ENCODE results near the gene SLC38A1. TPM values are rescaled to one million over a fixed set of nuclear protein-coding genes. Genes with fewer than 3 reads are reported as not detected.
"Not testable (repeated sequence)": the region's sequence is repeated elsewhere in the genome, so short reads cannot be mapped to it uniquely, and the experiment has no call there.

Gene SLC38A1
- total RNA-seq, 1 donor from 2014 or later = 161 TPM

- DNase-seq (no peak), ATAC-seq (peak; percentile 33)
- intact Hi-C loops (cut with micrococcal nuclease) = no loop called here
Observed at GRCh38 chr12:46217541-46218321, 51.1 kb downstream of the SLC38A1 start.

- intact Hi-C loops (cut with micrococcal nuclease) = no loop called here
- DNase-seq (peak; percentile 37), ATAC-seq (peak; percentile 14)
Observed at GRCh38 chr12:46214668-46215436, 54.0 kb downstream of the SLC38A1 start.

GRCh38 chr12:46212108-46212982 lies 56.5 kb downstream of the SLC38A1 start:
- DNase-seq (no peak), ATAC-seq (no peak)
- intact Hi-C loops (cut with micrococcal nuclease) = no loop called here

- intact Hi-C loops (cut with micrococcal nuclease) = no loop called here
- no peak for DNase-seq
- ATAC-seq = peak; percentile 43
Observed at GRCh38 chr12:46210873-46211439, 57.9 kb downstream of the SLC38A1 start.

- peak; percentile 73 for DNase-seq
- intact Hi-C loops (cut with micrococcal nuclease) = loop anchor here (10.0 kb wide), 1 partner anchor 55 kb away; the partner anchor contains the start of gene SLC38A1
- ATAC-seq = peak; percentile 87
Observed at GRCh38 chr12:46209914-46210872, 58.6 kb downstream of the SLC38A1 start.

- intact Hi-C loops (cut with micrococcal nuclease) = loop anchor here (10.0 kb wide), 1 partner anchor 56 kb away; the partner anchor contains the start of gene SLC38A1
Observed at GRCh38 chr12:46209170-46209569, 59.7 kb downstream of the SLC38A1 start.

GRCh38 chr12:46208370-46208769 lies 60.5 kb downstream of the SLC38A1 start:
- DNase-seq (no peak), ATAC-seq (no peak)
- intact Hi-C loops (cut with micrococcal nuclease) = loop anchor here (10.0 kb wide), 1 partner anchor 56 kb away; the partner anchor contains the start of gene SLC38A1

More at GRCh38 chr12:46209170-46209569, 59.7 kb downstream of the SLC38A1 start:
- DNase-seq = no peak
- no peak for ATAC-seq

- DNase-seq = no peak
- intact Hi-C loops (cut with micrococcal nuclease) = loop anchor here (10.0 kb wide), 1 partner anchor 57 kb away; the partner anchor contains the start of gene SLC38A1
- ATAC-seq = no peak
Observed at GRCh38 chr12:46207644-46208043, 61.2 kb downstream of the SLC38A1 start.

GRCh38 chr12:46206471-46206870 lies 62.4 kb downstream of the SLC38A1 start:
- ATAC-seq = no peak

GRCh38 chr12:46205294-46205693 lies 63.5 kb downstream of the SLC38A1 start:
- no peak for DNase-seq
- no peak for ATAC-seq
- intact Hi-C loops (cut with micrococcal nuclease) = loop anchor here (10.0 kb wide), 1 partner anchor 60 kb away; the partner anchor contains the start of gene SLC38A1

More at GRCh38 chr12:46206471-46206870, 62.4 kb downstream of the SLC38A1 start:
- no peak for DNase-seq
- intact Hi-C loops (cut with micrococcal nuclease) = loop anchor here (10.0 kb wide), 1 partner anchor 58 kb away; the partner anchor contains the start of gene SLC38A1

GRCh38 chr12:46201284-46201789 lies 67.5 kb downstream of the SLC38A1 start:
- no peak for DNase-seq
- intact Hi-C loops (cut with micrococcal nuclease) = loop anchor here (10.0 kb wide), 1 partner anchor 63 kb away; the partner anchor contains the start of gene SLC38A1
- no peak for ATAC-seq

- no peak for DNase-seq
- peak; percentile 26 for ATAC-seq
- intact Hi-C loops (cut with micrococcal nuclease) = loop anchor here (10.0 kb wide), 1 partner anchor 64 kb away; the partner anchor contains the start of gene SLC38A1
Observed at GRCh38 chr12:46200551-46200950, 68.3 kb downstream of the SLC38A1 start.

- DNase-seq = no peak
- ATAC-seq = no peak
- intact Hi-C loops (cut with micrococcal nuclease) = no loop called here
Observed at GRCh38 chr12:46198913-46199312, 69.9 kb downstream of the SLC38A1 start.

GRCh38 chr12:46197883-46198282 lies 71.0 kb downstream of the SLC38A1 start:
- ATAC-seq = no peak
- no peak for DNase-seq
- intact Hi-C loops (cut with micrococcal nuclease) = no loop called here

- intact Hi-C loops (cut with micrococcal nuclease); DNase-seq; ATAC-seq: not testable (repeated sequence)
Observed at GRCh38 chr12:46190533-46190932, 78.3 kb downstream of the SLC38A1 start.

GRCh38 chr12:46188170-46188569 lies 80.7 kb downstream of the SLC38A1 start:
- no peak for ATAC-seq
- intact Hi-C loops (cut with micrococcal nuclease) = no loop called here
- DNase-seq = no peak

- ATAC-seq (peak; percentile 83), DNase-seq (no peak)
- intact Hi-C loops (cut with micrococcal nuclease) = no loop called here
Observed at GRCh38 chr12:46187023-46187422, 81.8 kb downstream of the SLC38A1 start.
